Measurements from ENCODE around the gene COX4I1. TPM values are rescaled to one million over a fixed set of nuclear protein-coding genes. Genes with fewer than 3 reads are reported as not detected.
"Not testable (repeated sequence)": the region's sequence is repeated elsewhere in the genome, so short reads cannot be mapped to it uniquely, and the experiment has no call there.

The COX4I1 gene
- total and polyA plus RNA-seq, 4 experiments from 2014 or later = 490 to 1,127 (median 712) TPM

DNA sequence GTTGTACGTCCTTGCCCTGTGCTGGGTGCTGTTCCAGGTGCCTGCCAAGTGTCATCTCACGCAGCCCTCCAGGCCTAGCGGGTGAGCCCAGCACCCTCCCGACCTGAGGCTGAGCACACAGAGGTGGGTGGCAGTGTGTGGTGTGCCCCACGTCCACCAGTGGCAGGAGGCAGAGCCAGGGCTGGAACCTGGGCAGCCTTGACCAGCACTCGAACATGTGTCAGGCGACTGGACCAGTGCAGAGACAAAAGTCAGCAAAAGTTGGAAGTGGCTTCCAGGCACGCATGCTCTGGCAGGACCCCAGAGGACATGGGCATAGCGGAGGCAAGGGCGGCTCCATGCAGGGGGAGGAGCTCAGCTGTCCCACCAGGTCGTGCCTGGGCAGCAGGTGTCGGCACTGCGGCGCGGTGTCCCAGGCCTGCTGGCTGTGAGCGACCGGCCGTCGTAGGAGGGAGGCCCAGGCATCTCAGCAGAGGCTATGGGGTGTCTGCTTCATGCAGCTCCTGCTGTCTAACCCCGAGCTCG, 35.8 kb downstream of the COX4I1 start:
- CTCF ChIA-PET (ENCODE audit: partially characterized antibody) = interaction anchor here (2.9 to 5.2 kb wide), 2 partner anchors 14 to 151 kb away, joined by 8 to 26 read pairs; no protein-coding TSS in a partner anchor
- DNase-seq = no peak
- peaks cover 22 to 27% of the 10 kb centered on the region in 2 donors for H3K27me3 Mint-ChIP-seq
- POLR2A ChIA-PET (ENCODE audit: partially characterized antibody) = no interaction called here
- H3K9me3 Mint-ChIP-seq = peaks cover 0 to 2% (median 0%) of the 10 kb centered on the region in 8 donors
- Histone ChIP-seq H3K4me1 (ENCODE audit: insufficient read depth, low read length) (no peaks in the 10 kb centered on the region), H3K27ac (ENCODE audit: low read depth, low read length) (no peak overlapping the region), H3K4me3 (ENCODE audit: low read length in 2 of 2) (no peak overlapping the region), H3K27me3 (ENCODE audit: insufficient read depth, low read length) (peaks cover 12% of the 10 kb centered on the region), H3K36me3 (ENCODE audit: insufficient read depth, low read length) (no peaks in the 10 kb centered on the region), H3K9me3 (ENCODE audit: control insufficient read depth in 1 of 2, low read length in 2 of 2) (no peaks in the 10 kb centered on the region)
- no peaks in the 10 kb centered on the region for H3K4me1 Mint-ChIP-seq
- intact Hi-C loops (cut with micrococcal nuclease) = no loop called here
- peak overlapping the region in 1 of 7 donors; percentile 44 for H3K27ac Mint-ChIP-seq
- H3K4me3 Mint-ChIP-seq = no peak overlapping the region
- H3K36me3 Mint-ChIP-seq = no peaks in the 10 kb centered on the region

DNA sequence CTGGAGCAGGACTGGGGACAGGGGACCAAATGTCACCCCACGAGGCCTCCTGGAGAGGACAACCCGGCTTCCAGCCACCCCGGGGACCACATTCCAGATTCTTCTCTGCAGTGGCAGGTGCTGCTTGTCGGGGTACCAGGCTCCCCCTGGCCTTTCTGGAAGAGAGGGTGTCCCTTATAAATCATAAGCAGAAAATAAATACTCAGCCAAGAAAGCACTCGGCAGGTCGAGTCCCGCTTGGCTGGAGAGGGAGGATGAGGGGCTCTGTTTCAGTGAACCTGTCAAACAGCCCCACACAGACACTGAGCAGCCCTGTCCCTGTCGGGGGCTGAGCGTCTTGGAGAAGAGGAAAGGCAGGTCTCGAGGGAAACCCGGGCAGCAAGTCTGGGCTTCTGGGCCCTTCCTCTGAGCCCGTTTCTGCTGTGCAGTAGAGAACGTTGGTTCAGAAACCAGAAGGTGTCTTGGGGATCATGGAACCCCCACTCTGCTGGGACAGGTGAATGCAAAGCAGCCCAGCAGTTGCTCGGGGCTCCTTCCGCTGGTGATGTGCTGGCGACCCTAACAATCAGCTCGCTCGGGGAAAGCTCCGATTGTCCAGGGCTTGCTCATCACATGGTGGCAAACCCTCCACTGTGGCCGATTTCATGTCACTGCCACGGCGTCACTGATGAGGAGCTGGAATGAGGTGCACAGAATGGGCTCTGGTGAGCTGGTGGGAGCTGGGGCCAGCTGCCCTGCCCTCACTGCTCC, 36.6 kb downstream of the COX4I1 start:
- POLR2A ChIA-PET (ENCODE audit: partially characterized antibody) = no interaction called here
- intact Hi-C loops (cut with micrococcal nuclease) = no loop called here

DNA sequence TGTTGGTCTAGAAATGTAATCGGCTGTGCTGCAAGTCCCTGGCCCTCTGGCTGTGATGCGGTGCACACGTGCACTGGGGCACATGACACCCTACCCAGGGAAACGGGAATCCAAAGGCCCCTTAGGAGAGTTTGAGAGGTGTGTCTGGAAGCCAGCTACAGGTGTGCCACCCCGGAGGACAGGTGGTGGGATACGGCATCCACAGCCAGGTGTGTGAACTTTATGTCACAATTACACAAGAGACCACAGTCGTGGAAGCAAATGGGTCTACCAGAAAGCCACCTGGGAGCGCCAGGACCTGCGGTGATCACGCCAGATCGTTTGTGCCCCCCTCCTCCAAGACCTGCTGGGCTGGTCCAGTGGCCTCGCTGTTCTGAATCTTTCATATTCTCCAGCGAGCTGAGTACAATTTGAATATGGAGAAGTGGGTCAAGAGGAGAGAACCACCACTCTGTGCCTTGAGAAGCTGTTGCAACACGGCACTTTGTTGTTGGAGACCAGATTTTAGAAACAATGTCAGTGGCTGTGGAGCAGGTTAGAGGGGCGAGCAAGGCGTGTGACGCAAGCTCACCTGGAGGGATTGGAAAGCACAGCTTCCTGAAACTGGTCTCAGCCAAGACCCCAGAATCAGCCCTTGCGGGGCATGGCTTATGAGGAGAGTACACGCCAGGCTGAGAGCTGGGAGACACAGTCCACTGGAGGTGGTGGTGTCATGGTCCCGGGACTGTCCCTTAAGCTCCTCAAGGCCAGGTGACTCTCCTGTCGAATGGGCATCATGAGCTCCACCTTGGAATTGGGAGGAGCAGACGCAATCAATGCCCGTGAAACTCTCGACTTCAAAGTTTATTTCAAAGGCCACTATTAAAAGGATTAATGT, 37.4 kb downstream of the COX4I1 start:
- Histone ChIP-seq H3K4me3 (ENCODE audit: low read length in 2 of 2) (no peak overlapping the region), H3K36me3 (ENCODE audit: insufficient read depth, low read length) (no peaks in the 10 kb centered on the region), H3K4me1 (ENCODE audit: insufficient read depth, low read length) (no peaks in the 10 kb centered on the region), H3K9me3 (ENCODE audit: control insufficient read depth in 1 of 2, low read length in 2 of 2) (no peaks in the 10 kb centered on the region), H3K27ac (ENCODE audit: low read depth, low read length) (no peak overlapping the region), H3K27me3 (ENCODE audit: insufficient read depth, low read length) (no peaks in the 10 kb centered on the region)
- peaks cover 11 to 16% of the 10 kb centered on the region in 2 donors for H3K27me3 Mint-ChIP-seq
- no peak for DNase-seq
- no peak overlapping the region for H3K4me3 Mint-ChIP-seq
- peaks cover 0 to 2% (median 0%) of the 10 kb centered on the region in 8 donors for H3K9me3 Mint-ChIP-seq
- ChIA-PET CTCF (ENCODE audit: partially characterized antibody) (interaction anchor here (2.9 to 5.2 kb wide), 2 partner anchors 16 to 149 kb away, joined by 8 to 26 read pairs; no protein-coding TSS in a partner anchor), POLR2A (ENCODE audit: partially characterized antibody) (no interaction called here)
- H3K27ac Mint-ChIP-seq = no peak overlapping the region
- H3K36me3 Mint-ChIP-seq = no peaks in the 10 kb centered on the region
- H3K4me1 Mint-ChIP-seq = no peaks in the 10 kb centered on the region
- intact Hi-C loops (cut with micrococcal nuclease) = no loop called here

More for the DNA sequence above, 36.6 kb downstream of the COX4I1 start:
- CTCF ChIA-PET (ENCODE audit: partially characterized antibody) = interaction anchor here (2.9 to 5.2 kb wide), 2 partner anchors 15 to 150 kb away, joined by 8 to 26 read pairs; no protein-coding TSS in a partner anchor
- H3K27ac ChIP-seq (ENCODE audit: low read depth, low read length) = no peak overlapping the region
- Mint-ChIP-seq H3K4me3 (no peak overlapping the region), H3K27me3 (peaks cover 18 to 22% of the 10 kb centered on the region in 2 donors), H3K4me1 (no peaks in the 10 kb centered on the region), H3K27ac (no peak overlapping the region), H3K36me3 (no peaks in the 10 kb centered on the region), H3K9me3 (peaks cover 0 to 2% (median 0%) of the 10 kb centered on the region in 8 donors)
- H3K4me3 ChIP-seq (ENCODE audit: low read length in 2 of 2) = no peak overlapping the region
- DNase-seq = no peak
- H3K27me3 ChIP-seq (ENCODE audit: insufficient read depth, low read length) = peaks cover 7% of the 10 kb centered on the region
- H3K36me3 ChIP-seq (ENCODE audit: insufficient read depth, low read length) = no peaks in the 10 kb centered on the region
- H3K4me1 ChIP-seq (ENCODE audit: insufficient read depth, low read length) = no peaks in the 10 kb centered on the region
- H3K9me3 ChIP-seq (ENCODE audit: control insufficient read depth in 1 of 2, low read length in 2 of 2) = no peaks in the 10 kb centered on the region

DNA sequence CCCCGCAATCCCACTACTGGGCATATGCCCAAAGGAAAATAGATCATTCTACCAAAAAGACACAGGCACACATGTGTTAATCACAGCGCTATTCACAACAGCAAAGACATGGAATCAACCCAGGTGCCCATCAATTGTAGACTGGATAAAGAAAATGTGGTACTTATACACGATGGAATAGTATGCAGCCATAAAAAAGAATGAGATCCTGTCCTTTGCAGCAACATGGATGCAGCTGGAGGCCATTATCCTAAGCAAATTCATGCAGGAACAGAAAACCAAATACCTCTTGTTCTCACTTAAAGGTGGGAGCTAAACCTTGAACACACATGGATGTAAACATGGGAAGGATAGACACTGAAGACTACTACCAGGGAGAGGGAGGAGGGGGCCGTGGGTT, 38.2 kb downstream of the COX4I1 start:
- H3K4me3 Mint-ChIP-seq; H3K27ac ChIP-seq (ENCODE audit: low read depth, low read length); H3K27me3 ChIP-seq (ENCODE audit: insufficient read depth, low read length); H3K36me3 Mint-ChIP-seq; H3K36me3 ChIP-seq (ENCODE audit: insufficient read depth, low read length); H3K4me3 ChIP-seq (ENCODE audit: low read length in 2 of 2); H3K27ac Mint-ChIP-seq; intact Hi-C loops (cut with micrococcal nuclease); H3K9me3 ChIP-seq (ENCODE audit: control insufficient read depth in 1 of 2, low read length in 2 of 2); H3K9me3 Mint-ChIP-seq; H3K4me1 ChIP-seq (ENCODE audit: insufficient read depth, low read length); POLR2A ChIA-PET (ENCODE audit: partially characterized antibody); H3K4me1 Mint-ChIP-seq; DNase-seq: not testable (repeated sequence)
- CTCF ChIA-PET (ENCODE audit: partially characterized antibody) = interaction anchor here (5.2 kb wide), 1 partner anchor 17 kb away, joined by 26 read pairs; no protein-coding TSS in a partner anchor
- H3K27me3 Mint-ChIP-seq = peaks cover 7 to 12% of the 10 kb centered on the region in 2 donors

DNA sequence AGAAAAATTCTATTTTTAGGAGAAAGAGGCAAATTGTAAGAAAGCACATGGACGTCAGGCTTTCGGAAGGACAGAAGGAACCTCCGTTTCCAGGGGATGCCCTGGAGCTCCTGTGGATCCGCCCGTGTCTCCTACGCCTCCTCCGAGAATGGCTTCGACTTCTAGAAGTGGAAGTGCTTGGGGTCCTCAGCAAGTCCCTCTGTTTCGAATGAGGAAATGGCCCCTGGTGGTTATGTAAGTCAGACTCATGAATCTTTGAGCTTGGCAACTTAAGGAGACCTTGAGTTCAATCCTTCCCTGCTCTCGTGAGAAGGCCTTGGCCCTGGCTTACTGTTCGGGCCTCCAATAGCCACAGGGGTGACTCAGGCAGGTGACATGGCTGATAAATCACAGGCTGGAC, 38.9 kb downstream of the COX4I1 start:
- H3K9me3 Mint-ChIP-seq = peaks cover 0 to 3% (median 0%) of the 10 kb centered on the region in 8 donors
- Histone ChIP-seq H3K27me3 (ENCODE audit: insufficient read depth, low read length) (no peaks in the 10 kb centered on the region), H3K4me1 (ENCODE audit: insufficient read depth, low read length) (no peaks in the 10 kb centered on the region), H3K9me3 (ENCODE audit: control insufficient read depth in 1 of 2, low read length in 2 of 2) (no peaks in the 10 kb centered on the region), H3K27ac (ENCODE audit: low read depth, low read length) (no peak overlapping the region), H3K36me3 (ENCODE audit: insufficient read depth, low read length) (no peaks in the 10 kb centered on the region), H3K4me3 (ENCODE audit: low read length in 2 of 2) (no peak overlapping the region)
- ChIA-PET CTCF (ENCODE audit: partially characterized antibody) (no interaction called here), POLR2A (ENCODE audit: partially characterized antibody) (no interaction called here)
- intact Hi-C loops (cut with micrococcal nuclease) = no loop called here
- H3K36me3 Mint-ChIP-seq = no peaks in the 10 kb centered on the region
- no peak overlapping the region for H3K27ac Mint-ChIP-seq
- H3K4me3 Mint-ChIP-seq = no peak overlapping the region
- peaks cover 3 to 9% of the 10 kb centered on the region in 2 donors for H3K27me3 Mint-ChIP-seq
- DNase-seq = no peak
- H3K4me1 Mint-ChIP-seq = no peaks in the 10 kb centered on the region

DNA sequence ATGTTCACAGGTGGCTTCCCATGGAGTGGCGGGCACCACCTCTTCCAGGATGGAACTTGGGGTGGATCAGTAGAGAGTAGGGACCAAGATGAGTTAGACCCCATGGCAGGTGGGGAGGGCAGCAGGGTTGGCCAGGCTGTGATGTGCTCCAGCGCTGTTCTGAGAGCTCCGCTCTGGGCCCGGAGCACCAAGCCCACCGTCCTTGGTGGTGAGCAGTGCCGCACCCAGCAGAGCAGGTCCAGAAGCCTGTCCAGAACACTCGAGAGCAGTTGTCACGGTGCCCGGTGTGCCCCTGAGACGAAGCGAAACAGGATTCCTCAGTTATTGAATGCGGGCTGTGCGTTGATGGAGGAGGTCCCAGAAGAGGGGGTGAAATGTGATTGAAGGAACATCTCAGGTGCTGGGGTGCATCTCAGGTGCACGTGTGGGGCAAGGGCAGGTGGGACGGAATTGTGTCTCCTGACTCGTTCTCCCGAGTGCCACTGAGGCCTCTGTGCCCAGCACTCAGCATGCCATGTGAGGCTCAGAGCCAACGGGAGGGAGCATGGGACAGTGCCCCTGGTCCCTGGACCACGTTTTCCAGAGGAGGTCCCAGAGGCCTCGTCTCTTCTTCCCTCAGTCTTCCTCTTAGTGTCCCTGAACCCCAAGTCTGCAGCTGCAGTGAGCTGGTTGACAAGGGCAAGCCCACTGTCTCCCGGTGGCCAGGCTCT, 39.5 kb downstream of the COX4I1 start:
- no peak overlapping the region for H3K27ac ChIP-seq (ENCODE audit: low read depth, low read length)
- Mint-ChIP-seq H3K27ac (no peak overlapping the region), H3K4me3 (no peak overlapping the region), H3K27me3 (peaks cover 5 to 9% of the 10 kb centered on the region in 2 donors), H3K9me3 (peaks cover 0 to 7% (median under 1%) of the 10 kb centered on the region in 8 donors), H3K36me3 (no peaks in the 10 kb centered on the region), H3K4me1 (no peaks in the 10 kb centered on the region)
- no peaks in the 10 kb centered on the region for H3K27me3 ChIP-seq (ENCODE audit: insufficient read depth, low read length)
- intact Hi-C loops (cut with micrococcal nuclease) = no loop called here
- no peak overlapping the region for H3K4me3 ChIP-seq (ENCODE audit: low read length in 2 of 2)
- CTCF ChIA-PET (ENCODE audit: partially characterized antibody) = no interaction called here
- no peaks in the 10 kb centered on the region for H3K4me1 ChIP-seq (ENCODE audit: insufficient read depth, low read length)
- POLR2A ChIA-PET (ENCODE audit: partially characterized antibody) = no interaction called here
- no peak for DNase-seq
- no peaks in the 10 kb centered on the region for H3K9me3 ChIP-seq (ENCODE audit: control insufficient read depth in 1 of 2, low read length in 2 of 2)
- no peaks in the 10 kb centered on the region for H3K36me3 ChIP-seq (ENCODE audit: insufficient read depth, low read length)
